HG03025 (cell line): ENCODE measurements around the gene INS.
"Not testable (repeated sequence)": the region's sequence is repeated elsewhere in the genome, so short reads cannot be mapped to it uniquely, and the experiment has no call there.

Experiments used
- ATAC-seq: cut with Tn5 transposase; IDR thresholded peaks from one replicate; pipeline ENCODE4 v1.9.1; 2021; ENCODE audit warnings: mild to moderate bottlenecking, moderate library complexity; ENCODE audit not compliant: unreplicated experiment, low FRiP score

Gene INS

DNA sequence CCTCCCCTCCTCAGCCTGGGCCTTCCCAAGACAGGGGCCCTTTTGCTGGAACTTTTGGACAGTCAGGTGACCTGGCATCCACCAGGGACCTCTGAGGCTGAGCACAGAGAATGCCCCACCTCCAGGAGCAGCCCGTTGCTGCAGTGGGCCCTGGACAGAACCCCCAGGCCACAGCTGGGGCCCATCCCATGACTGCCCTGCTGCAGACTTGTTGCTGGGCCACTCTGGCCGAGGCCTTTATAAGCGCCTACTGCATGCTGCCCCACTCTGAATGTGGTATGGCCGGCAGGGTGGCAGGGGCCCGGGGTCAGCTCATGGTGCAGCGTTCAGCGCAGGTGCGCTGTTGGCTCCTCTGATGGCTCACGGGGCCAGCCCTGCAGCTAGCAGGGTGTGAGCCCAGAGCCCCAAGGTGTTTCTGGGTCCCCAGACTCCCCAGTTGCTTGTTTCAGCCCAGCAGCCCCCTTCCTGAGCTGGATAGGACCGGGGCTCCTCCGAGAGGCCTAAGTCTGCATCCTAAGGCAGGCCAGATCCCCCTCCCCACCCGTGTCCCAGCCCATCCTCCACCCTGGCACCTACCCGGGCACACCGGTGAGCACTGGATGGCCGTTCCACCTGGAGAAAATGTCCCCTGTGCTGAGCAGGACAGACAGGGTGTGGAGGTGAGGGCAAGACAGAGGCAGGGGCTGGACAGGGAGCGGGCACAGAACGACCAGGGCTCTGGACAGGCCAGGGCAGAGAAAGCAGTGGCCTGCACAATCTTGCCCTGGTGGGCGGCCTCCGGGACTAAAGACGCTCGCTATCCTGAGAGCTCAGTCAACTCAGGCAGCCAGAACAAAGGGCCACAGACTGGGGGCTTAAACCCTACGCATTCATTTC is 38.7 kb upstream of the INS start:
- ATAC-seq, result no peak

DNA sequence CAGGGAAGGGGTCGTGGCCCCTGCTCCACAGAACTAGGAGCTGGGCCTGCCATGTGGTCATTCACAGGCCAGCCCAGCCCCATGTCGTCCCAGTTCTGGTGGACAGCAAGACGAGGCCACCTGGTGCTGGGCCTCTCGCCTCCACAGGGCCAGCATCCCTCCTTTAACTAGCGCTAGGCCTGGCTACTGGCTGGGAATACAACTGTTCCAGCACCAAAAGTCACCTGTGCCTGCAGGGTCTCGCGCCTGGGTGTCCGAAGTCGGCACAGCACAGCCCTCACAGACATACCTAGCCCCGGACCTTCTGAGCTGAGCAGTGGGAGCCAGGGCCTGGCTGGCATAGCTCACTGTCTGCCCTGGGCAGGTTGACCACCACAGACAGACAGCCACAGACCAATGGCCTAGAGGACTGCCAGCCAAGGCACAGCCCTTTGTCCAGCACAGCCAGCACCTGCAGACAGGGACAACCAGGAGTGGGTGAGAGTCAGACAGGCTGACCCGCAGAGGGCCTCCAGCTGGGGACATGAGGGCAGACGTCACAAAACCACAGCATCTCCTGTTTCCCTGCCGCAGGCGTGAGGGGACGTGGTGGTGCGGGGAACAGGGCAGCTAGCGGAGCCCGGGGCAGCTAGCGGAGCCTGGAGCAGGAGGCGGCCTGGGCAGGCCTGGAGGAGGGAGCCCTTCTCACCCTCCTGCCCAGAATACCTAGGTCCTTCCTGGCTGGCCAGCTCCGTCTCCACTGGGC is 37.8 kb upstream of the INS start:
- no peak for ATAC-seq

DNA sequence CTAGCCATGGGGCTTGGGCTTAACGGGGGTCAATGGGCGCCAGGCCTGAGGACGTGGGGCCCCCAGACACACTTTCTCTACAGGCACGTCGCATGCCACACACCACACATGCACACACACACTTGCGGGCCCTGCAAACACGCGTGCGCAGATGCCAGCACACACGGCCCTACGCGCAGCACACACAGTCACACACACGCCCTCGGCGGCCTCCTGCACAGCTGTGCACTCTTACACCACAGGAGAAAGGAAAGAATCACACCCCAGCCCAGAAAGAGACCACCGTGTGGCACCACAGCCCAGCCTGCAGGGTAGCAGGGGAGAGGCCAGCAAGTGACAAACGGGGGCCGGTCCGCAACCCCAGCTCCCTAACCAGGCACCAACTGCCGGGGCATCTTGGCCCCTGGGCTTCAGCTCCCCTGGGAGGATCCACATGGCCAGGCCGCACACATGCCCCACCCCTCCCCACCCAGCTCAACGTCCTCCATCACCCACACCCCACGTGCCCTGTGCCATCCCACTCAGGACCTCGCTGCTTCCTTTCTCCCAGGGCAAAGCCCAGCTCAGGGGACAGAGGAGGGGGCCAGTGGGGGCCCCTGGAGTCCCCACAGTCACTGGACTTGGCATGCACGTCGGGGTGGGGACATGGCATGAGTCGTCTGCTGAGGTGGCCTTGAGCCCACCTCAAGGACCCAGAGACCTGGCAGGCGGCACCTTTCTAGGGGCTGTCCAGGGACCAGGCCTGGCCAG is 36.9 kb upstream of the INS start:
- ATAC-seq, result no peak

DNA sequence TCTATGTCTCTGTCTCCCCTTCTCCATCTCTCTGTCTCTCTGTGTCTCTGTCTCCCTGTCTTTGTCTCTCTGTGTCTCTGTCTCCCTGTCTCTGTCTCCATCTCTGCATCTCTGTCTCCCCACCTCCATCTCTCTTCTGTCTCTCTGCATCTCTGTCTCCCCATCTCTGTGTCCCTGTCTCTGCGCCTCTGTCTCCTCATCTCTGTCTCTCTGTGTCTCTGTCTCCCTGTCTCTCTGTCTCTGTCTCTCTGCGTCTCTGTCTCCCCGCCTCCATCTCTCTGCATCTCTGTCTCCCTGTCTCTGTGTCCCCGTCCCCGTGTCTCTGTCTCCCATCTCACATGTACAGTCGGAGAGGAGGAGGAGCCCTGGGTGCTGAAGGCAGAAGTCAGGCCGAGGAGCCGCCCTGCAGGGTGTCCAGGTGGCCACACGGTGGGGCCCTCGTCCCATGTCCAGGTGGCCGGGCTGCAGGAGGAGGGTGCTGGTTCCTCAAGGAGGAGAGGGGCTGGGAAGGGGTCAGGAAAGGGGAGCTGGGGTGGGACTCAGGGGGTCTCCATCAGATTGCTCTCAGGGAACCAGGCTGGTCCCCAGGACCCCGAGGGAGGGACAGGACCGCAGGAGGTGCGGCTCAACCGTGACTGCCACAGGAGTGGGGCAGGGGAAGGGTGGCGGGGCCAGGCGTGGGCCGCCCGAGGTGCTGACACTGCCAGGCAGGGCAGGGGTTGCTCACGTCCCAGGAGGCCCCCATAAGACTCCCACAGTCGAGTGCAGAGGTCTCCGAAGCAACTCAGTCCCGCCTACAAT is 36.2 kb upstream of the INS start:
- ATAC-seq, result no peak

DNA sequence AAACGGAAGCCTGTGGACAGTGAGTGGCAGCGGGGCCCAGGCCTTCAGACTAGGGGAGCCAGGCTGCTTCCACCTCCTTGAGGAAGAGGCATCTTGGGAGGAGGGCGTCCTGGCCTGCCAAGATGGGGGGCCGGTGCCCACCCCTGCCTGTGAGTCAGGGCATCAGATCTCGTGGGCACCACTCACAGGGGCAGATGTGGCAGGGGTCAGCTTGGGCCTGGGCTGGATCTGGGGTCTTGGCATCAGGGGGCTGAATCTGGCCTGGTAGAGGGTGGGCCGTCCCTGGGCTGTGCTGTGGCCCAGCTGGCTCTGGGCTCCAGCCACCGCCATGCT is 34.7 kb upstream of the INS start:
- no peak for ATAC-seq

DNA sequence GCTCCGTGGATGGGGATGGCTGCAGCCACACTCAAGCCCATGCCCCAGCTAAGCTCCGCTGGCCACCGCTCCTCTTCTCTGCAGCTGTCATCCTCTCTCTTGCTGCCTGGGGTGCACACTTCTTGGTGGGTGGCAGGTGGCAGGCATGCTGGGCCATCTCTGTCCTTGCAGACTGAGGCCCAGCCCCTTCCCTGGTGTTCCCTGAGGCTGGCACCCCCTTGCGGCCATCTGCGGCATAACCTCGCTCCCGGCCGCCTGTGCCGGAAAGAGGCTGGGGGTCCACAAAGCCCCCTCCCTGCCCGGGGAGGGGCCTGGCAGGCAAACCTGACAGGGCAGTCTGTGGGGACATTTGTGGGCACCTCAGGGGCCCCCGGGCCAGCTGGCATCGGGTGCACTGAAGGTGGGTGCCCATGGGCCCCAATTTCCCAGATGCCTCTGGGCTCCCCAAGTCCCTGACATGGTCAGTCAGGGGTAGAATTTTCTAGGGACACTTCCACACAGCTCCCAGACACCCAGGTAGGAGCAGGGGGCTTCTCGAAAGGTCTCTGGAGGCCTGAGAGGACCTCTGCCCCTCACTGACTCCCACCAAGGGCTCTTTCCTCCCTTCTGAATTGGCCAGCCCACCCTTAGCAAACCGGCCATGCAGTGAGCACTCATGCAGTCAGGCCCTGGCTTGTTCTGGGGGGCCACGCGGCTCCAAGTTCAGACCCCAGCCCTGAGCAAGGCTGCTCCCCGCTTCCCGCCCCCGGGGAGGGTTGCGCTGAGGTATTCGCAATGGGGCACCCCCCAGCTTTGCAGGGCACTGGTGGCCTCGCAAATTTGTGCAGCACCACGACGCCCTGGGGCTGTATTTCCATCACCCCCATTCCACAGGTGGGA is 34.1 kb upstream of the INS start:
- ATAC-seq, result no peak

DNA sequence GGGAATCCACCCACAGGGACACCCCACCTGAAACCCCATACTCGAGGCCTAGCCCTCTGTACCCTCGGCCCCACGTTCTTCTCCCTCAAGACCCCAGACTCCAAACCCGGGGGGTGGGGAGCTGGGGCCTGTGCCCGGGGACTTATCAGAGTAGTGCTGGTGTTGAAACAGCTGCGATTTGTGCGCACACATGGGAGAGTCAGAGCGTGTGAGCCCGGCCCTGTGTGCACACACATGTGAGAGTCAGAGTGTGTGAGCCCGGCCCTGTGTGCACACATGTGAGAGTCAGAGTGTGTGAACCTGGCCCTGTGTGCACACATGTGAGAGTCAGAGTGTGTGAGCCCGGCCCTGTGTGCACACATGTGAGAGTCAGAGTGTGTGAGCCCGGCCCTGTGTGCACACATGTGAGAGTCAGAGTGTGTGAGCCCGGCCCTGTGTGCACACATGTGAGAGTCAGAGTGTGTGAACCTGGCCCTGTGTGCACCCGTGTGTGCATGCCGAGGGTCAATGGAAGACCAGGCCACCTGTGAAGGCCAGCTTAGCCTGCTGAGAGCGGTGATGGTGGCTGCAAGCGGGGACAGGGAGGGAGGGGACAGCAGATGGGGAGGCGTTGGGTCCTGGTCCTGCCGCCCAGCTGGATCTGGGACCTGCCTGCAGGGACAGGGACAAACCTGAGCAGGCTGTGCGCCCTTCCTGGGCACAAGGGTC is 33.0 kb upstream of the INS start:
- not testable (repeated sequence) for ATAC-seq

DNA sequence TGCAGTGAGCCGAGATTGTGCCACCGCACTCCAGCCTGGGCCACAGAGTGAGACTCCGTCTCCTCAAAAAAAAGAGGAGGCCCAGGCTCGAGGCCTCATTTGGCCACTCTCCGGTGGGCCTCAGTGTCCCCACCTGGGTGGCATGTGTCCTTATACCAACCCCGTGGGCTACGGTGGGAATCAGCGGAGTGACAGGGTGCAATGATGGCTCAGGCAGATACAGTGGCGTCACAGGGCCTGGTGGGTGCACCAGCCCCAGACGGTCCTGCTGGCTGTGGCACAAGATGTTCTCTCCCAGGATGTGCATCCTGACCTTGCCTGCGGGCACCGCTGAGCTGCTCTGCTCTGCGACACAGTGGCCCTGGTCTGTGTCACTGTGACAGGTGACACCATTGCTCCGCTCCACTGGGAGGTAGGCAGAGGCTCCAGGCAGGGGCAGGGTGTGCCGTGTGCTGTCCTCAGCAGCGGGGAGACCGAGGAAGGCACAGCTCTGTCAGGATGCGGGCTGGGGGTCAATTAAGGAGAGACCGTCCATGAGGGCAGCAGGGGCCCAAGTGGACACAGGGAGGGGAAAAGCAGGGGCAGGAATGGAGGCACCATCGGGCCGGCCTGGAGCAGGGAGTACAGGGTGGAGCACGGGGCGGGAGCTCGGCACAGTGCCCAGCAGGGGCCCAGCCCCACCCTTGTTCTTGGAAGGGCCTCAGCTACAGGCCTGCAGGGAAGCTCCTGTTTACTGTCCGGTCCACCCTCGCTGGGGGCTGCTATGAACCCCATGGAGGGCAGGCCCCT is 32.3 kb upstream of the INS start:
- ATAC-seq, result no peak

DNA sequence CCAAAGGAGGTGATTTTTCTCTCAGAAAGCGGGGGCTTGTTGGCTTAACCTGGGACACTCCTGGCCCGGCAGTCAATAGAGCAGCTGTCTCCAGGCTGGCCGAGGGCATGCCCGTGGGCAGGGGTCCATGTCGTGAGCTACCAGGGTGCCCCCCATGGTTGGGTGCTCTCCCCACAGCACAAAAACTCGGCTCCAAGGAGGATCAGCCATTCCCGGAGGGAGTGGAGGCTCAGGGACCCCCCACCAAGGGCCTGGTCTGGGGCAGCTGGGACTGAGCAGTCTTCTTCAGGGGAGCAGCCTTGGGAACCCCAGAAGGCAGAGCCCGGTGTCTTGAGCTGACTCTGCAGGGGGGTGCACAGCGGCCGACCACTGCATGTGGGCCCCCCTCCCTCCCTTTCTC is 31.4 kb upstream of the INS start:
- ATAC-seq, result no peak

DNA sequence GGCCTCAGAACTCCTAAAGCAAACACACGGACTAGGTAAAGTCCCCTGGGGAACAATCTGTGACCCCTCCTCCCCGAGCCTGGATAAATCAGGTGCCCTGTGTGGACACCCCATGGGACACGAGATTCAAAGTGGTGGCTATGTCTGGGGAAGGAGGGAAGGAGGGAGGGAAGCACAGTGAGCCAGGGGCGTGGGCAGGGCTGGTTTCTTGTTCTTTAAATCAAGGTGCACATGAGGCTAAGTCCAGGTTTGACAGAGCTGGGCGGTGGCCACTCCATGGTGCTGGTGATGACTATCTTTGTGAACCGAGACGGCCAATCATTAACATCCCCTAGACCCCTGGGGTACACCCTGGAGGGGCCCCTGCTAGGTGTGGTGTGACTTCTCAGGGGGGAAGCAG is 30.9 kb upstream of the INS start:
- ATAC-seq, result no peak

DNA sequence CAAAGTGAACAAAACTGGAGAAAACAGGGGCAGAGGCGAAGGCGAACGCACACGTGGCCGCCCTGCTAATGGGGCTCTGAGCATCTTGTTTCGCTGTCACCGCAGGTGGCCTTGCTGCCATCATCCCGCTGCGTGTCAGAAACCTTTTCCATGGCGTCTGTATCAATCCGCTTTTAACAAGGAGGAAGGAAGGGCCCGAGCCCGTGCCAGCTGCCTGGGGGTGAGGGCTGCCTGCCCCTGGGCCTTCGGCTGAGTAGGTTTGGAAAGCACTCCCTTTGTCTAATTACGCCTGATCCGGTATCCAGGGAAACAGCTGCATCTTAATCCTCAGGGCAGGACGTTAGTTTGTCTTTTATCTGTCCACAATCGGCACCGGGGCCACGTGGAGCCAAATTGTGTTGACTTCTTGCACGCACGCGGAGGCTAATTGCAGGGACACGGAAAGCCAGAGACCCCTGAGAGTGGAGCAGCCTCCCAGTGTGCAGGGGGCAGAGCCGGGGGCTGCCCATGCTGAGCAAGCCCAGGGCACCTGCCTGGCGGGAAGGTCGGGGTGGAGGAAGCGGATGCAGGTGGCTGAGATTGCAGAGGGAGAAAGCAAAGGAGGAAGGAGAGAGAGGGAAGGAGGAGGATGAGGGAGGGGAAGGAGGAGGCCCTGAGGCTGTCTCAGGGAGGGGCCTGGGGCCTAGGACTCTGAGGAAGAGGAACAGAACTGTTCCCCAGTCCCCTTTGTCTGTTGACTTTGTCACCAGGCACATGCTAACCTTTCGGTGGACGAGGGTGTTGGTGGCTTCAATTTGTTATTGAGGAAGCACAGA is 29.9 kb upstream of the INS start:
- ATAC-seq, result no peak

DNA sequence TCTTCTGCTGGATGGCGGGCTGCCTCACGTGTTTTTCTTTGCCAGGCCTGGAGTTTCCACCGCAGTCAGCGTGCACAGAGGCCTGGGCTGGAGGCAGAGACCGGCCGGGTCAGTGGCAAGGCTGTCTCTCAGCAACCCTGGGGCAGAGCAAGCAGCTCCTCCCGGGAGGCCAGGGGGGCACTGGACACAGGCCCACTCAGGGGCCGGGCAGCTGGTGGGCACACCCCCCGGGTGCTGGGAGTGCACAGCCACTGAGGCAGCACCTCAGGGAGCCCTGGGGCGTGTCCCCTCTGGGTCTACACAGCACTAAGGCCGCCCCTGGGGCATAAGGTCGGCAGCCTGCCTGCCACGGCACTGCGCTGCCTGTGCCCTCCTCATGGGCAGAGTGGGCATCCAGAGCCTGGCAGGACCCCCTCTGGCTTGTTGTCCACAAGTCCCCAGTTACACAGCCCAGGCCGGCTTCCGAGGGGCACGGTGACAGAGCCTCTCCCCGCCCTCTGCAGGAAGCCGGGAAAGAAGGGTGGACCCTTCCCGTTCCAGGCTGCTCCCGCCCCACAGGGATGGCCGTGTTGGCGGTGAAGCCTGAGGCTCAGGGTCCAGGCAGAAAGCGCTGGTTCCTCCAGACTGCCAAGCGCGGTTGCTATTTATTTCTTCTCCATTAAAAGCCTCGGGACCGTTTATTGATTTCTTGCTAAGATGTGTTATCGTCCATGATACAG is 29.1 kb upstream of the INS start:
- no peak for ATAC-seq

DNA sequence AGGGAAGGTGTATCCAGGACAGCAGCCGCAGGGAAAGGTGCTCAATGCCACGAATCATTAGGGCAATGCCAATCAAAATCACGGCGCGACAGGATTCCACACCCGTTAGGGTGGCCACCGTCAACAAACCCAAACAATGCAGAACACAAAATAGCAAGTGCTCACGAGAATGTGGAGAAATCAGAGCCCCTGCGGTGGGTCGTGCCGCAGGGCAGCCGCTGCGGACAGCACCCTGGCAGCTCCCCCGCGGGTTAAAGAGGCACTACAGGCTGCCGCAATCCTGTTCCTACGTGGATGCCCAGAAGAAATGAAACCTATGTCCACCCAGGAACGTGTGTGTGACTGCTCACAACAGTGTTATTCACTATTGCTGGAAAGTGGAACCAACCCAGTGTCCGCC is 27.7 kb upstream of the INS start:
- no peak for ATAC-seq

DNA sequence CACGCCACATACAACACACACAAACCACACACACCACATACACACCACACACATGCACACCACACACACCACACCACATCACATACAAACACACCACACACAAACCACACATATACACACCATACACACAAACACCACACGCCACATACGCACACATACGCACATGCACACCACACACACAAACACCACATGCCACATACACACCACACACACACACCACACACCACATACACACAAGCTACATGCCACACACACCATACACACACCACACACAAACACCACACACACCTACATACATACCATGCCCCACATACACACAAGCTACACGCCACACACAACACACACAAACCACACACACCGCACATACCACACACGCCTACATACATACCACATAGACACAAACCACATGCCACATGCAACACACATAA is 26.3 kb upstream of the INS start:
- no peak for ATAC-seq

DNA sequence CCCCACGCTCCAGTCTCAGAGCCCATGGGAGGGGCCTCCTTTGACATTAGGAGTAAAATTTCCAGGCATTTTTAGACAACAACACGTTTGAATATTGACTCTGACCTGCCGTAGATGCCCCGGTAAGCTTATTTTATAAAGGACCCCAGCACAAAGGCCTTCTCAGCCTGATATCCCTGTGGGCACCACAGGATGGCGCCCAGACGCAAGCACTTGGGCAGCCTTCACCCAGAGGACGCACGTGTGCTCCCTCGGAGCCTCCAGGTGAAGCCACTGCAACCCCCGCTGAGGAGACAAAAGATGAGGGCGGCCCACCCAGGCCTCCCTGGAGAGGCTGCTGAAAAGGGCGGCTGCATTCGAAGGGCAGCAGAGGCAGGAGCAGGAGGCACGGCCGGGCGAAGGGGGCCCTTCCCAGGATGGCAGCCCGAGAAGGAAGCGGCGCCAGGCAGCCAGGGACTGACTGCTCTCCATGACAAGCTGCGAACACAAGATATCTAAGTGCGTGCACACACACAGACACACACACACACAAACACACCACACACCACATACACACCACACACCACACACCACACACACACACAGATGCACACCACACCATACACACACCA is 25.8 kb upstream of the INS start:
- no peak for ATAC-seq

DNA sequence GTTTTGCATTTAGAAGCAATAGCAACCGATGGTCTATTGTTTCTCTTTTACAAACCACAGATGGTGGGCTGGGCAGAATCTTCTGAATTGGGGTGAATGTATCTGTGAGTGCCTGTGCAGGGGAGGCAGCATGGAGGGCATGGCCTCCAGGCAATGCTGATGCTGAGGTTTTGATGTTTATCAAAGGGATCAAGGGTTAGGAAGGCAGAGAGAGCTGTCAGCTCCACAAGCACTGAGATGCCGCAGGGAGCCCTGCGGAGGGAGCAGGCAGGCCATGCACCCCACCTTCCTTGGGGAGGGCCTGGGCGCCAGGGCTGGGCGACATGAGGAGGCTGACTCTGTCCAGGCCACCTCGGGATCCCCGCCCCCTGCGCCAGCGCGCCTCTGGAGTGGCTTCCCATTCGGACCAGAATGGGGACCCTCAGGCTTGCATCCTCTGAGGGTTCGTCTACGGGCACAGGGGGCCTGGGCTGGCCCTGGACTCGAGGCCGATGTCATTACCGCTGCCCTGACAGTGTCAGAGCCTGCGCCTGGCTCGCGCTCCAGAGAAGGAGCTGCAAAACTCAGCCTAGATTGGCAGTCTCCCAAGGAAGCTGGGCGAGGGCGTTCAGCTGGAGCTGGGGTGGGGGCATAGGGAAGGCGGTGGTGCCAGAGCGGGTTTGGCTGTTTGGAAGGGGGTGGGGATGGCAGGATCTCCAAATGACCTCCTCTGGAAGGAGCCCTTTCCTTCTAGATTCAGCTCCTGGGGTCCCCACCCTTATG is 24.5 kb upstream of the INS start:
- no peak for ATAC-seq
